ENCODE data around the gene ZBTB48.
"Not testable (repeated sequence)": the region's sequence is repeated elsewhere in the genome, so short reads cannot be mapped to it uniquely, and the experiment has no call there.

ZBTB48 gene

GRCh38 chr1:6591222-6591621, 11.4 kb downstream of the ZBTB48 start:
- DNase-seq (ENCODE audit: low read depth) = no peak

DNA sequence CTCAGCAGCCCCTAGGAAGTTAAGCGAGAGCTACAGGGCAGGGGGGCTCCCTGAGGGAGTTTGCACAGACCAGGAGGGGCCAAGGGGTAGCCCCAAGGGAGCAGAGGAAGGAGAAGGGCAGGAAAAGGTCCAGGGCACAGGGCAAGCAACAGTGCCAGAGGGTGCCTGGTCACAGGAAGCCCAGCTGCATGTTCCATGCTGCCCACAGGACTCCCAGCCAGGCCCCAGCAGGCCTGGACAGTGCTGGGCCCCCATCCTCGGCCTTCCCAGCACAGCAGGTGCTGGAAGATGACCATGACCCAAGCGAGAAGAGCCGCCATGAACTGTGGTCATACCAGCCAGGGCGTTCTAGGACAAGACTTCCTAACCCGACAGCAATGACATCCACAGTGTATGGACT, 11.8 kb downstream of the ZBTB48 start:
- DNase-seq (ENCODE audit: low read depth) = no peak

DNA sequence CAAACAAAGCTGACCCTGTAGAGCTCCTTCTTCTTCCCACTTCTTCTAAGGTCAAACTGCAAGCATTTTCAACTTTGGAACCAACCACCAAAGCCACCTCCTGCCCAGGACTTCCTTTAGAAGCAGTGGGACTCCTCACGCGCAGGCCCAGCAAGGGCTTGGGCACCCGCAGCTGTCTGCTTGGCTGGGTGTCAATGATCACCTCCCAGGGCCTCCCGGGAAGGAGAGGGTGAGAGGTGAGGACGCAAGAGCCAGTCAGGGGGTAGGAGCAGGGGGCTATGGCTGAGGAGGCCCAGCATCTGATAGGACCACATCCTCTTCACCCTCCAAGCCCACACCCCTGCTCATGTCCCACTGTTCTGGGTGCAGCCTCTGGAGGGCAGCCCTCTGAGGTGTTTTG, 12.6 kb downstream of the ZBTB48 start:
- DNase-seq (ENCODE audit: low read depth) = no peak

GRCh38 chr1:6592865-6593593, 13.2 kb downstream of the ZBTB48 start:
- DNase-seq (ENCODE audit: low read depth) = no peak

DNA sequence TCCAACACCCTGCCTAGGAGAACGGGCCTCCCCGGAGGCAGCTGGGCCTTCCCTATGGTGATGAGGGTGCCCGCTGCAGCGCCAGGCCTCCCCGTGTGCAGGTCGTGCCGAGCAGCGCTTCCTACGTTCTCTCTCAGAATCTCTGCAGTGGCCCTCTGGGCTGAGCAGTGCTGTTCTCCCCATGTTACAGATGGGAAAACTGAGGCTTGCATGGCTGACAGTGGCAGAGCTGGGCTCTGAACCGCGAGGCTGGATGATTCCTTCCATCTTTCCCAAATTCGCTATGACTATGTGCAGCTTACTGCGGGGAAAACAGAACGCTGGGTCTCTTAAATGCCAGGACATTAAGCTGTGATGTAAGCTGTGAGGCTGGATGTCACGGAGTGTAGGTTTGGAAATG, 14.0 kb downstream of the ZBTB48 start:
- no peak for DNase-seq (ENCODE audit: low read depth)

DNA sequence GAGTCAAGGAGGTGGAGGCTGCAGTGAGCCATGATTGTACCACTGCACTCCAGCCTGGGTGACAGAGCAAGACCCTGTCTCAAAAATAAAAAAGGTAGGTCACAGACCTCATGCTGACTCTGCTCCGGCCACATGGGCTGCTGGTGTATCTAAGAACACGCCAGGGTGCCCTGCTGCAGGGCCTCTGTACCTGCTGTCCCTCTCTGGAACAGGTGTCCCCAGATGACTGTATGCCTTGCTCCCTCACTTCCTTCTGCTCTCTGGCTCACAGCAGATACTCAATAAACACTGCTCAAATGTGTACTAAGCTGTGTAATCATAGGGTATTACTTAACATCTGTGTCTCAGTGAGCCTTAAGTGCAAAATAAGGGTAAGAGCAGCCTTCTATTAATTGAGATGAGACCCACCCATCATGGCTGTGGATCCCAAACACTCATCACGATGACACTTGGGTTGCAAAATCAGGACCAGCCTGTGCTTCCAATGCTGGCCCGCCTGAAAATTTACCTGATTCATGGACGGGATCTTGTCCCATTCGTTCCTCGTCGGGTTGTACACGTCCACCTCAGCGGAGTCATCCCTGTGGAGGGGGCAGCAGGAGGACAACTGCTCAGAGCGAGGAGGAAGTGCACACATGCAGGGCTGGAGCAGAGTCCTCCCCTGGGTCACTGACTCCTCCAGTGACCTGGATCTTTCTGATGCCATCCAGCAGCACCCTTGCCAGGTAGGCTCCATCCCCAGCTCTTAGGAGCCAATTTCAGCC, 15.4 kb downstream of the ZBTB48 start:
- no peak for DNase-seq (ENCODE audit: low read depth)

- DNase-seq (ENCODE audit: low read depth) = no peak
These were observed 16.6 kb downstream of the ZBTB48 start for GRCh38 chr1:6596351-6596750.

DNA sequence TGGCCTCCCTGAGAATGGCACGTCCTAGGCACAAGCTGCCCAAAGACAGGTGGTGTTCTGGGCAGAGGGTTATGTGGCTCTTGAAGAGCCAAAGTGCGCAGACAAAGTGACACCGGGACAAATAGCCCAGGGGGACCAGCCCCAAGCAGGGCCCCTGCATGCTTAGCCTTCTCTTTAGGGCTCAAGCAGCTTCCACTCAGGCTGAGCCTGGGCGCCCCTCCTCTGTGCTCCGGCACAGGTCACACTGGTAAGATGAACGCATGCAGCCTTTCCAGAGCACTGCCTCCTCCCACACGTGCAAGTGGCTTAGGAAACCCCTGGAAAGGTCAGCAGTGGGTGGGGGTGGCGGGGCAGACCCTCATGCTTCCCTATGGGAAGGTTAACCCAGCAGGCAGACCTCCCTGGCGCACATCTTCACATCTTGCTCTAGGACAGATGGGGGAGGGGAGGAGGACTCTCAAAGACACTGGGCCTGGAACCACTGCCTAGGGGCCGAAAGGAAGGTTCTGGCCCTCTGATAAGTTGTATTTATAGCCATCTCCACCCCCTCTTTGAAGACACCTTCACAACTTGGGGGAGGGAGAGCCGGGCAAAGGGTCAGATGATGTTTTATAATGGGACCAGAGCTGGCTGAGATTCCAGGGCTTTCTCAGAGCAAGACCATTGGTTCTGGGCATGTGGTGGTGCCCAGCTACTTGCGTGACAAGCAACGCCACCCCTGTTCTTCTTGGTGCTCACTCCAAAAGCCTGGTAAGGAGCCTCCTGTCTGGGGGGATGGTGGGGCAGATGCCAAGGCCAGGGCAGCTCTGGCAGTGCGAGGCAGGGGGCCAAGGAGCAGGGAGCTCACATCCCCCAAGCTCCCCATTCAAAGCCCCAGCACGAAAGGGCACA, 17.3 kb downstream of the ZBTB48 start:
- no peak for DNase-seq (ENCODE audit: low read depth)

DNA sequence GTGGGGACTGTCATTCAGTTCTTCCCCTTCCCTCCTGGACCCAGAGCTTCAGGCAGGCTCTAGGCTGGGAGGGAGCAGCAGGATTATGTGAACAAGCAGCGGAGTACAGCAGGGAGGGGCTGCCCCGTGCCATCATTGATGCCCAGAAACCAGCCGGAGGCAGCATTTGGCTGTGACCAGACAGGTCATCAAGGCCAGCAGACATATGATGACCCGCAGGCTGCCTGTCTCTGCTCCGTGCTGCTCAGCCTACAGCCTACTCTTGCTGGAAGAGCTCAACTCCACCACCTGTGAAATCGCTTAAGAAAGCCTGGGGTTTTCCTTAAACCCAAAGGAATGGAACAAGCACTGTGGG, 18.0 kb downstream of the ZBTB48 start:
- DNase-seq (ENCODE audit: low read depth) = no peak

GRCh38 chr1:6599141-6599975, 19.6 kb downstream of the ZBTB48 start:
- no peak for DNase-seq (ENCODE audit: low read depth)

GRCh38 chr1:6599991-6600390, 20.2 kb downstream of the ZBTB48 start:
- DNase-seq (ENCODE audit: low read depth) = not testable (repeated sequence)

- DNase-seq (ENCODE audit: low read depth) = no peak
These were observed 20.7 kb downstream of the ZBTB48 start for GRCh38 chr1:6600410-6601048.

DNA sequence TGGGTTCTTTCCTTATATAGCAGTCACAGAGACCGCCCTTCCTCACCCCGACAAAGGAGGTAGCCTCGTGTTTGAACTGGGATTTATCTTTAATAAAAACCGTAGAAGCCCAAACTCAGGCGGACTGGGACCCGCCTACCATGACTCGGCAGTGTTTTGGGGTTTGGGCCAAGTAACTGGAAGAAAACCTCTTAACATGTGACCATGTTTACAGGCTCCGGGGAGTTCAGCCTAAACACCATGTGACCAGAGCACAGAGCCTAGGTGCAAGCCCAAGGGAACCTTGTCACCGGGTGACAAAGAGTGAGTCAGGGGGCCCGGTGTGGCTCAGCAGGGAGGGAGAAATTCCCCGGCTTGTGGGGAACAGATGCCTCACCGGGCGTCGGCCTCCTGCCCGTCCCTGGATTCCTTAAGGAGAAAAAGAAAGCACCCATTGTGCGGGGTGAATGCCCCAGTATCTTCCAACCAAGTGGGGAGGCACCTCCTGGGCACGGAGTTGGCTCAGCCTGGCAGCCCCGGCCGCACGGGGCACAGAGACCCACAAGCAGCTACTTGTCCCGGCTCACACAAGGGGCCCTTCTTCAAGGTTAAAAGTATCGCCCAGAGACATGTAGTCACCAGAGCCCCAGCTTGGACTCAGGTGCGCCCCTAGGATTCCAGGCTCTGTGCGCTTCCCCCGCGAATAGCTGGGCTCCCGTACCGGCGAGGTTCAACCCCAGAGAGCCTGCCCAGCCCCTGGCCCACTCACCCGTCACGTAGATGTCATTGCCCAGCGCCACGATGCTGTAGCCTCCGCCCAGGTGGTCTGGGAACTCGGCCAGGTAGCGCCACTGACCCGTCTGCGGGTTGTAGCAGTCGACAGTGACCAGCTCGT, 21.5 kb downstream of the ZBTB48 start:
- DNase-seq (ENCODE audit: low read depth) = no peak

GRCh38 chr1:6601923-6602668, 22.3 kb downstream of the ZBTB48 start:
- DNase-seq (ENCODE audit: low read depth) = no peak

DNA sequence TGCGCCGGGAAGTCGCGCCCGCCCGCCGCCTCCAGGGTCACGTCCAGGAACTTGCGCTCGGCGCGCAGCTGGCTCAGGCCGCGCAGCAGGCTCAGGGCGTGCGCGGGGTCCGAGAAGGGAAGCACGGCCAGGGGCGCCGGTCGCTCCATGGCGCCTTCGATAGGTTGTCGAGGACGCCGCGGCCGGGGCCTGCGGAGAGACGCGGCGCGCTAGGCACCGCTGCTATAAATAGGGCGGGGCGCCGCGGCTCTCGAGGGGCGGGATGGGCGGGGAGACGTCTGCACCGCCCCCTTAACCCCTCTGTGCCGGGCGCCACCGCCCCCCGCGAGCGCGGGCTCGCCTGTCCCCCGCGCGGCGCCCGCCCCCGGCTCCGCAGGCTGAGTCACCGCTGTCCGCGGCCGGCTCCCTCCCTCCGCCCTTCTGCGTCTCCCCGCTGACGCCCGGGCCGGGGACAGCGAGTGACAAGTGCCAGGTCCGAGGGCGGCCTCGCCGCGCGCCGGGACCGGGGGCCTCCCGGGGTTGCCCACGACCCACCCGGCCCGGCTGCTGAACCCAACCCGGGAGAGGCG, 23.0 kb downstream of the ZBTB48 start, which contains the start of gene KLHL21:
Gene KLHL21, minus strand, starts transcription at position 201 of the 569 bp plus-strand sequence. Its CDS starts 52 bp downstream, at position 149.
- DNase-seq (ENCODE audit: low read depth) = peak; percentile 71

- DNase-seq (ENCODE audit: low read depth) = no peak
These were observed 23.6 kb downstream of the ZBTB48 start for GRCh38 chr1:6603238-6603914.

DNA sequence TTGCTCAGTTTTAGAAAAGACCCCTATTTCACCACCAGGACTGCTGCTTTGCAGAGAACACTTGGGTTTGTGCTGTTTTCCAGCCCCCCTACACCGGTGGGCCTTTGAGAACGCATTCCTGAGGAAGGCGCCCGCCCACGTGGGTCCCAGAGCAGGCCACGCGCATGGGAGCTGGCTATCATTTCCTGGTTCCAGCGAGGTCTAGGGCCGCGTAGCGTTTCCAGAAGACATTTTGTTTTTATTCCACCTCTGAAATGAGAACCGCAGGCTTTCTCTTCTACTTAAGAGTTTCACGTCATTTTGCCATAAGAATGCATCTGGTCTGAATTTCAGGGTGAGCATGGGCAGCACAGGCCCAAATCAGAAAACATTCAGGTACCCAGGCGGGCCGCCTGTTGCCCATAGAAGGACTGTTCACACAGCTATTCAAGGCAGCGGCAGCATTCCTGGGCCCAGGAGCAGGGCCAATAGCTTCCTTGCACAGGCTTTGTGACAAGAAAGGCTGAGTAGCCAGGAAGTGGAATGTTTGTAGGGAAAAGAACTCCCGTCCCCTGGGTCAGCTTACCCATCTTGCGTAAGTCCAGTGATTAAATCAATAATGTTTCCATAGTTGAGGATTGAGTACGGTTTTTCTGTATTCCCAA, 24.2 kb downstream of the ZBTB48 start:
- DNase-seq (ENCODE audit: low read depth) = no peak
